Measurements from ENCODE around the gene LIN37. TPM values are rescaled to one million over a fixed set of nuclear protein-coding genes. Genes with fewer than 3 reads are reported as not detected.

The LIN37 gene
- total RNA-seq, 2 donors from 2014 or later, result 9.9 to 30.5 TPM

GRCh38 chr19:35729763-35730162 is 18.6 kb upstream of the LIN37 start:
- Histone ChIP-seq H3K27ac (no peak overlapping the region), H3K4me3 (no peak overlapping the region), H3K27me3 (replicated peaks; ENCODE audit: insufficient read depth) (no peaks in the 10 kb centered on the region), H3K4me1 (ENCODE audit: control insufficient read depth in 1 of 2, low read depth in 2 of 2) (no peaks in the 10 kb centered on the region), H3K36me3 (peaks cover 84% of the 10 kb centered on the region), H3K9me3 (no peaks in the 10 kb centered on the region)
- DNase-seq (ENCODE audit: low spot score) (no peak), ATAC-seq (ENCODE audit: insufficient number of reproducible peaks, low FRiP score, low read depth) (no peak)
- TF ChIP-seq CTCF (IDR thresholded peaks at IDR 0.05), result no peak

GRCh38 chr19:35730326-35730725 is 18.1 kb upstream of the LIN37 start:
- no peak for ATAC-seq (ENCODE audit: insufficient number of reproducible peaks, low FRiP score, low read depth)
- Histone ChIP-seq H3K27me3 (replicated peaks; ENCODE audit: insufficient read depth) (no peaks in the 10 kb centered on the region), H3K27ac (no peak overlapping the region), H3K36me3 (peaks cover 81% of the 10 kb centered on the region), H3K9me3 (no peaks in the 10 kb centered on the region), H3K4me1 (ENCODE audit: control insufficient read depth in 1 of 2, low read depth in 2 of 2) (no peaks in the 10 kb centered on the region), H3K4me3 (no peak overlapping the region)
- no peak for TF ChIP-seq CTCF (IDR thresholded peaks at IDR 0.05)
- no peak for DNase-seq (ENCODE audit: low spot score)

- DNase-seq (ENCODE audit: low spot score) (no peak), ATAC-seq (ENCODE audit: insufficient number of reproducible peaks, low FRiP score, low read depth) (no peak)
- no peaks in the 10 kb centered on the region for H3K9me3 ChIP-seq
- H3K27me3 ChIP-seq (replicated peaks; ENCODE audit: insufficient read depth), result no peaks in the 10 kb centered on the region
- H3K27ac ChIP-seq, result no peak overlapping the region
- peaks cover 74% of the 10 kb centered on the region for H3K36me3 ChIP-seq
- H3K4me3 ChIP-seq, result no peak overlapping the region
- H3K4me1 ChIP-seq (ENCODE audit: control insufficient read depth in 1 of 2, low read depth in 2 of 2), result no peaks in the 10 kb centered on the region
- TF ChIP-seq CTCF (IDR thresholded peaks at IDR 0.05), result no peak
These were observed 17.0 kb upstream of the LIN37 start for GRCh38 chr19:35731353-35731752.

GRCh38 chr19:35731779-35732405 is 16.5 kb upstream of the LIN37 start:
- Histone ChIP-seq H3K9me3 (no peaks in the 10 kb centered on the region), H3K27me3 (replicated peaks; ENCODE audit: insufficient read depth) (no peaks in the 10 kb centered on the region), H3K36me3 (peaks cover 72% of the 10 kb centered on the region), H3K4me3 (no peak overlapping the region), H3K27ac (no peak overlapping the region), H3K4me1 (ENCODE audit: control insufficient read depth in 1 of 2, low read depth in 2 of 2) (no peaks in the 10 kb centered on the region)
- no peak for DNase-seq (ENCODE audit: low spot score)
- ATAC-seq (ENCODE audit: insufficient number of reproducible peaks, low FRiP score, low read depth), result no peak
- TF ChIP-seq CTCF (IDR thresholded peaks at IDR 0.05), result no peak

- no peak for TF ChIP-seq CTCF (IDR thresholded peaks at IDR 0.05)
- Histone ChIP-seq H3K36me3 (peaks cover 72% of the 10 kb centered on the region), H3K27me3 (replicated peaks; ENCODE audit: insufficient read depth) (no peaks in the 10 kb centered on the region), H3K4me1 (ENCODE audit: control insufficient read depth in 1 of 2, low read depth in 2 of 2) (no peaks in the 10 kb centered on the region), H3K4me3 (no peak overlapping the region), H3K27ac (no peak overlapping the region), H3K9me3 (no peaks in the 10 kb centered on the region)
- ATAC-seq (ENCODE audit: insufficient number of reproducible peaks, low FRiP score, low read depth) (no peak), DNase-seq (ENCODE audit: low spot score) (no peak)
These were observed 15.7 kb upstream of the LIN37 start for GRCh38 chr19:35732540-35733179.
